Stomach (tissue), 9 donors: Measurements from ENCODE around the gene MESP2. TPM values are rescaled to one million over a fixed set of nuclear protein-coding genes. Genes with fewer than 3 reads are reported as not detected.
A peak's percentile ranks its signal among the peaks of the same experiment; 100 is the strongest.
"Not testable (repeated sequence)": the region's sequence is repeated elsewhere in the genome, so short reads cannot be mapped to it uniquely, and the experiment has no call there.

ENCODE experiments used
- DNase-seq, 2 donors: peaks; one replicate each; pipeline versions ENCODE4 v3.0.0 to v3.0.0-alpha.2; 2013 to 2019
- H3K27ac ChIP-seq, 5 donors: fragments of 200-600 bp in 4 of 5; sonication (generic) in 4 of 5; one replicate each; pipeline ENCODE4 v1.5.1; 2013 to 2019; ENCODE audit warnings: mild to moderate bottlenecking in 1 of 5, moderate library complexity in 1 of 5
- H3K27me3 ChIP-seq, 3 donors: fragments of 200-600 bp; sonication (generic); one replicate each; pipeline ENCODE4 v1.5.1; 2017 to 2019; ENCODE audit warnings: mixed run types in 1 of 3
- H3K36me3 ChIP-seq, 4 donors: fragments of 200-600 bp; sonication (generic); 1 replicate in 3 of 4; 2 replicates in 1 of 4; pipeline ENCODE4 v1.5.1; 2016 to 2019
- H3K4me1 ChIP-seq, 4 donors: fragments of 200-600 bp; sonication (generic); one replicate each; pipeline ENCODE4 v1.5.1; 2016 to 2019
- H3K4me3 ChIP-seq, 4 donors: fragments of 200-600 bp; sonication (generic) in 3 of 4; one replicate each; pipeline ENCODE4 v1.5.1; 2016 to 2019; ENCODE audit warnings: mild to moderate bottlenecking in 1 of 4
- H3K9me3 ChIP-seq, 4 donors: fragments of 200-600 bp; sonication (generic); one replicate each; pipeline ENCODE4 v1.5.1; 2016 to 2019
- EP300 ChIP-seq: sonication (generic); formaldehyde crosslinking; IDR thresholded peaks from one replicate; pipeline ENCODE4 v1.6.1; 2017; ENCODE audit warnings: antibody characterized with exemption
- POLR2A ChIP-seq, 4 donors: fragments of 450-650 bp; IDR thresholded peaks; one replicate each; pipeline ENCODE4 v1.6.1; 2016; ENCODE audit warnings: antibody characterized with exemption in 4 of 4, control low read depth in 2 of 4, mild to moderate bottlenecking in 1 of 4, moderate library complexity in 1 of 4
- POLR2AphosphoS5 ChIP-seq, 3 donors: sonication (generic); formaldehyde crosslinking; IDR thresholded peaks; one replicate each; pipeline ENCODE4 v1.6.1; 2016; ENCODE audit warnings: antibody characterized with exemption in 3 of 3
- WGBS, 5 donors: extraction: QIAGEN DNeasy Blood & Tissue Kit in 3 of 5; methylation state at CpG; one replicate each; pipeline versions ENCODE4 v1.1.5 to v1.1.7; 2013 to 2018; 5-methylcytosine and 5-hydroxymethylcytosine counted together
- intact Hi-C: fragments of 100-400 bp; cut with DNase I; formaldehyde crosslinking; loops from one replicate; pipeline ENCODE4 v1.15.1; 2023; ENCODE audit warnings: low total_unique reads
- polyA plus RNA-seq, 3 donors: library from polyadenylated mRNA; stranded (reverse); fragments of 200-250 nt; gene quantifications; one replicate each; pipeline ENCODE4 v1.2.3, GENCODE V29; 2013
- total RNA-seq, 5 donors: library from RNA; depleted of rRNA; stranded (reverse); fragments of >200 nt; gene quantifications; one replicate each; pipeline versions ENCODE4 v1.1.0 to v1.2.3, GENCODE V29; 2014 to 2016
- TF ChIP-seq, protein P1 (sequence below), 7 experiments: fragments of 450-650 bp in 4 of 7; fragments of 200-600 bp in 3 of 7; sonication (generic) in 3 of 7; IDR thresholded peaks; one replicate each; pipeline ENCODE4 v1.5.1; 2016 to 2019; ENCODE audit warnings: antibody characterized with exemption in 7 of 7, control low read depth in 2 of 7, mild to moderate bottlenecking in 1 of 7
- donor health status: healthy with polysubstance abuse.
- donor health status: Bipolar disorder and iron deficiency.
- donor health status: healthy.

MESP2 gene
- total and polyA plus RNA-seq, 8 donors: 0.43 to 0.56 TPM; not detected in 6

DNA sequence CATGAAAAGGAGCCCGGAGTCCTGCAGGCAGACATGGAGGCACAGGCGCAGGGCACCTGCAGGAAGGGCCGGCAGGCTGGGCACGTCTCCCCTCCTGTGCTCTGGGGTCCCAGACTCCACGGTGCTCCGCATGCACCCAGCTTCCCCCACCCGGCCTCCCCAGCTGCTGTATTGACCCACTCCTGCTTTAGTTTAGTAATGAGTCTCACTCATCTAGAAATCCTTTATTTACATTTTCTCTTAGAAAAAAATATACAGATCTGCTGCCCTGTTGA, 8.5 kb downstream of the MESP2 start:
- no peak overlapping the region for H3K4me3 ChIP-seq
- peak overlapping the region in 1 of 5 donors; percentile 46 for H3K27ac ChIP-seq
- TF ChIP-seq, protein P1, sequence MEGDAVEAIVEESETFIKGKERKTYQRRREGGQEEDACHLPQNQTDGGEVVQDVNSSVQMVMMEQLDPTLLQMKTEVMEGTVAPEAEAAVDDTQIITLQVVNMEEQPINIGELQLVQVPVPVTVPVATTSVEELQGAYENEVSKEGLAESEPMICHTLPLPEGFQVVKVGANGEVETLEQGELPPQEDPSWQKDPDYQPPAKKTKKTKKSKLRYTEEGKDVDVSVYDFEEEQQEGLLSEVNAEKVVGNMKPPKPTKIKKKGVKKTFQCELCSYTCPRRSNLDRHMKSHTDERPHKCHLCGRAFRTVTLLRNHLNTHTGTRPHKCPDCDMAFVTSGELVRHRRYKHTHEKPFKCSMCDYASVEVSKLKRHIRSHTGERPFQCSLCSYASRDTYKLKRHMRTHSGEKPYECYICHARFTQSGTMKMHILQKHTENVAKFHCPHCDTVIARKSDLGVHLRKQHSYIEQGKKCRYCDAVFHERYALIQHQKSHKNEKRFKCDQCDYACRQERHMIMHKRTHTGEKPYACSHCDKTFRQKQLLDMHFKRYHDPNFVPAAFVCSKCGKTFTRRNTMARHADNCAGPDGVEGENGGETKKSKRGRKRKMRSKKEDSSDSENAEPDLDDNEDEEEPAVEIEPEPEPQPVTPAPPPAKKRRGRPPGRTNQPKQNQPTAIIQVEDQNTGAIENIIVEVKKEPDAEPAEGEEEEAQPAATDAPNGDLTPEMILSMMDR (IDR thresholded peaks at IDR 0.05): no peak
- TF ChIP-seq POLR2AphosphoS5 (IDR thresholded peaks at IDR 0.05): no peak
- TF ChIP-seq EP300: no peak
- TF ChIP-seq POLR2A (IDR thresholded peaks at IDR 0.05): no peak
- DNase-seq: peak in 1 of 2 donors; percentile 1
- intact Hi-C loops: no loop called here
- 79 to 89% (median 88%) methylated on average over 7 of the region's 7 CpGs for WGBS, 5 donors
- peaks cover 0 to 11% (median 5%) of the 10 kb centered on the region in 4 donors for H3K9me3 ChIP-seq
- no peaks in the 10 kb centered on the region for H3K27me3 ChIP-seq
- H3K4me1 ChIP-seq: peaks cover 0 to 18% (median 6%) of the 10 kb centered on the region in 4 donors
- H3K36me3 ChIP-seq: no peaks in the 10 kb centered on the region

DNA sequence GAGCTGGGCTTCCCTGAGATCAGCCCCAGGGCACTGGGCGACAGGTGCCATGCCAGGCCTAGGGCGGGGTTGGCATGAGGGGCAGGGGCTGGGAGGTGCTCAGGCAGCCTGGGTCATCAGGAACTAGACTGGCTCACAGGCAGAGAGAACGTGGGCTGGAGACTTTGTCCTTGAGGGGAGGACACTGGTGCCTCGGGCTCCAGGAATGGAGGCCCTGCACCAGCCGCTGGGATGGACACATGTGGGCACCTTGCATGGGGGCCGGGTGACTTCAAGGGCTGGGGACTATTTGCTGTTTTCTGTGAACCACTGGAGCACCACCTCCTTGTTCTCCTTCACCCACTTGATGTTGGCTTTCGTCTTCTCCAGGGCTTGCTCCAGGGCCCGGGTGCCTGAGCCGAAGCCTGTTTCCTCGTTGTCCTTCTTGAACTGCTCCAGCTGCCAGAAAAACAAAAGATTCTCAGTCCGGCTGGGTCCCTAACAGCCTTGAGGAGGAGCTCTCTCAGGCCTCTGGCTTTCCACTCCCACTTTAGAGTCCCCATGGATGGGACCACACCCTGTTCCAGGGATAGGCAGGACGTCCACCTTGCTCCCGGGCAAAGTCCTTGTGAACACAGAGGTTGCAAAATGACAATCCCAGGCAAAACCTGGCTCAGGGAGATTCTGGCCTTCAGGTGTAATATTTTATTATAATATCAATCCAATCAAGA, 9.1 kb downstream of the MESP2 start:
- peak overlapping the region in 2 of 5 donors; percentile 5 to 46 for H3K27ac ChIP-seq
- WGBS, 5 donors: 40 to 60% (median 57%) methylated on average over 9 to 13 of the region's 13 CpGs
- no peak overlapping the region for H3K4me3 ChIP-seq
- TF ChIP-seq POLR2A (IDR thresholded peaks at IDR 0.05): no peak
- no peak for TF ChIP-seq POLR2AphosphoS5 (IDR thresholded peaks at IDR 0.05)
- TF ChIP-seq, protein P1 (IDR thresholded peaks at IDR 0.05): no peak
- TF ChIP-seq EP300: no peak
- peaks cover 0 to 1% (median under 1%) of the 10 kb centered on the region in 4 donors for H3K36me3 ChIP-seq
- no peaks in the 10 kb centered on the region for H3K27me3 ChIP-seq
- peaks cover 0 to 11% (median 5%) of the 10 kb centered on the region in 4 donors for H3K9me3 ChIP-seq
- intact Hi-C loops: no loop called here
- DNase-seq: peak; percentile 50 to 58
- H3K4me1 ChIP-seq: peaks cover 0 to 18% (median 6%) of the 10 kb centered on the region in 4 donors

DNA sequence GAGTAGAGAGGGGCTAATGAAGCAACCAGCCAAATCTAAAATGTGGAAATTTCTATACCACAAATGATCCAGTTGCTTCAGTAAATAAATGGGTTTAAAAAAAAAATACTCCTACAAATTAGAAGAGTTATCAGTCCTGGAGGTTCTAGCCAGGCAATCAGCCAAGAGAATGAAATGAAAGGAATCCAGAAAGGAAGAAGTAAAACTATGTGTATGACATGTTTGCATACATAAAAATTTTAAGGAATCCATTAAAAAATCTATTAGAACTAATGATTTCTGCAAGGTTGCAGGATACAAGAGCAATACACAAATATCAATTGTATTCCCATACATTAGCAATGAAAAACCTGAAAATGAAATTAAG, 9.6 kb downstream of the MESP2 start:
- peak in 1 of 2 donors; percentile 18 for DNase-seq
- Histone ChIP-seq H3K27ac (no peak overlapping the region), H3K4me3 (no peak overlapping the region), H3K4me1 (peaks cover 0 to 18% (median 6%) of the 10 kb centered on the region in 4 donors), H3K9me3 (peaks cover 0 to 11% (median 5%) of the 10 kb centered on the region in 4 donors), H3K27me3 (no peaks in the 10 kb centered on the region), H3K36me3 (peaks cover 0 to 7% (median 2%) of the 10 kb centered on the region in 4 donors)
- intact Hi-C loops: no loop called here
- TF ChIP-seq POLR2A (IDR thresholded peaks at IDR 0.05): no peak
- no peak for TF ChIP-seq EP300
- no peak for TF ChIP-seq POLR2AphosphoS5 (IDR thresholded peaks at IDR 0.05)
- TF ChIP-seq, protein P1 (IDR thresholded peaks at IDR 0.05): no peak

DNA sequence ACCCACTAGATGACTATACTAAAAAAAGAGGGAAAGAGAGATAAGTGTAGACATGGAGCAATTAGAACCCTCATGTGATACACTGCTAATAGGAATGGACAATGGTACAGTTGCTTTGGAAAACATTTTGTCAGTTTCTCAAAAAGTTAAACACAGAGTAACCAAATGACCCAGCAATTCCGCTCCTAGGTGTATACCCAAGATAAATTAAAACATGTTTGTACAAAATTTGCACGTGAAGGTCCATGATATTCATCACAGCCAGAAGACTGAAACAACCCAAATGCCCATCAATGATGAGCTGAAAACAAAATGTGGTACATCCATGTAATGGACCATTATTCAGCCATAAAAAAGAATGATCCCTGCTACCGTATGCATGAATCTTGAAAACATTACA, 11.8 kb downstream of the MESP2 start:
- Histone ChIP-seq H3K9me3 (peaks cover 0 to 11% (median 5%) of the 10 kb centered on the region in 4 donors), H3K4me1 (peaks cover 0 to 14% (median 6%) of the 10 kb centered on the region in 4 donors), H3K36me3 (peaks cover 0 to 15% (median 2%) of the 10 kb centered on the region in 4 donors), H3K27me3 (no peaks in the 10 kb centered on the region), H3K4me3 (no peak overlapping the region), H3K27ac (no peak overlapping the region)
- intact Hi-C loops: no loop called here
- DNase-seq: no peak
- TF ChIP-seq, protein P1 (IDR thresholded peaks at IDR 0.05): no peak
- TF ChIP-seq POLR2A (IDR thresholded peaks at IDR 0.05): no peak
- no peak for TF ChIP-seq EP300
- 93 to 96% (median 94%) methylated on average over 3 of the region's 3 CpGs for WGBS, 5 donors

DNA sequence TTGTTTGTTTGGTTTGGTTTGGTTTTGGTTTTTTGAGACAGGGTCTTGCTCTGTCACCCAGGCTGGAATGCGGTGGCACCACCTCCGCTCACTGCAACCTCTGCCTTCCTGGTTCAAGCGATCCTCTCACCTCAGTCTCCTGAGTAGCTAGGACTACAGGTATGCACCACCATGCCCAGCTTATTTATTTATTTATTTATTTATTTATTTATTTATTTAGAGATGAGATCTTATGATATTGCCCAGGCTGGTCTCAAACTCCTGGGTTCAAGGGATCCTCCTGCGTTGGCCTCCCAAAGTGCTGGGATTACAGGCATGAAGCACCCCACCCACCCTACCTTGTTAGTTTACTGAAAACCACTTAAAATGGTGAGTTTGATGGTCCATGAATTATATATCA, 12.5 kb downstream of the MESP2 start:
- DNase-seq, H3K27ac ChIP-seq, H3K27me3 ChIP-seq, H3K4me3 ChIP-seq, intact Hi-C loops: not testable (repeated sequence)
- Histone ChIP-seq H3K4me1 (peaks cover 0 to 14% (median 6%) of the 10 kb centered on the region in 4 donors), H3K36me3 (peaks cover 0 to 15% (median 2%) of the 10 kb centered on the region in 4 donors), H3K9me3 (peaks cover 0 to 11% (median 5%) of the 10 kb centered on the region in 4 donors)
- WGBS, 5 donors: 96 to 99% (median 97%) methylated on average over 4 of the region's 4 CpGs
